K562 (cell line): ENCODE measurements around the gene NEK1. TPM values are rescaled to one million over a fixed set of nuclear protein-coding genes. Genes with fewer than 3 reads are reported as not detected.
A peak's percentile ranks its signal among the peaks of the same experiment; 100 is the strongest.

ENCODE experiments used
- C11orf30 ChIP-seq: fragments of 450-650 bp; IDR thresholded peaks from 2 replicates; pipeline ENCODE4 v1.6.1; 2016; ENCODE audit warnings: low read depth, mild to moderate bottlenecking
- CTBP1 ChIP-seq: fragments of 450-650 bp; IDR thresholded peaks from 2 replicates; pipeline ENCODE4 v1.6.1; 2016; ENCODE audit warnings: borderline replicate concordance
- E2F3 ChIP-seq: fragments of 250-450 bp; sonication (Bioruptor Pico); IDR thresholded peaks from 2 replicates; pipeline ENCODE4 v1.4.0; 2020; ENCODE audit warnings: mild to moderate bottlenecking
- GABPB1 ChIP-seq: sonication (generic); formaldehyde crosslinking; IDR thresholded peaks from 2 replicates; pipeline ENCODE4 v1.8.0; 2022; ENCODE audit warnings: mild to moderate bottlenecking, missing genetic modification reagents
- HDAC6 ChIP-seq: IDR thresholded peaks from 2 replicates; pipeline ENCODE4 v1.6.1; 2012; ENCODE audit warnings: low read depth, mild to moderate bottlenecking, control low read depth, inconsistent platforms, low read length, moderate library complexity
- MEIS2 ChIP-seq: fragments of 450-650 bp; IDR thresholded peaks from 2 replicates; pipeline ENCODE4 v1.6.1; 2014; ENCODE audit warnings: mild to moderate bottlenecking; ENCODE audit not compliant: partially characterized antibody
- MYBL2 ChIP-seq, 2 experiments: fragments of 450-650 bp in 1 of 2; sonication (generic) in 1 of 2; formaldehyde crosslinking in 1 of 2; IDR thresholded peaks; 2 replicates each; pipeline versions ENCODE4 v1.6.1 to v1.8.1; 2017 to 2022; ENCODE audit warnings: borderline replicate concordance in 1 of 2, inconsistent platforms in 1 of 2, low read depth in 1 of 2, mild to moderate bottlenecking in 1 of 2, missing genetic modification reagents in 1 of 2, moderate library complexity in 1 of 2
- NR2F6 ChIP-seq: fragments of 450-650 bp; formaldehyde crosslinking; IDR thresholded peaks from 2 replicates; pipeline ENCODE4 v1.4.0; 2020; ENCODE audit warnings: mild to moderate bottlenecking
- SETDB1 ChIP-seq: IDR thresholded peaks from one replicate; pipeline ENCODE4 v1.6.1; 2012; ENCODE audit warnings: low read length, control low read depth, inconsistent platforms
- SIX5 ChIP-seq, 2 experiments: IDR thresholded peaks; 2 replicates each; pipeline ENCODE4 v1.6.1; 2011; ENCODE audit warnings: low read length in 2 of 2, borderline replicate concordance in 1 of 2, low read depth in 1 of 2, mild to moderate bottlenecking in 1 of 2, moderate library complexity in 1 of 2; ENCODE audit not compliant: insufficient read depth in 1 of 2
- SMARCC2 ChIP-seq: fragments of 450-650 bp; IDR thresholded peaks from 2 replicates; pipeline ENCODE4 v1.6.1; 2017; ENCODE audit warnings: antibody characterized with exemption, moderate library complexity, mild to moderate bottlenecking, low read depth
- ZNF217 ChIP-seq: sonication (generic); formaldehyde crosslinking; IDR thresholded peaks from 2 replicates; pipeline ENCODE4 v1.8.0; 2022; ENCODE audit warnings: mild to moderate bottlenecking, missing genetic modification reagents
- ZNF354B ChIP-seq: fragments of 250-450 bp; sonication (Bioruptor Pico); IDR thresholded peaks from 2 replicates; pipeline ENCODE4 v1.4.0; 2020
- ZNF436 ChIP-seq: fragments of 250-450, 450-650 bp; sonication (Bioruptor Pico); formaldehyde crosslinking; IDR thresholded peaks from 2 replicates; pipeline ENCODE4 v1.7.0; 2020; ENCODE audit warnings: mild to moderate bottlenecking
- ZNF561 ChIP-seq: fragments of 450-650 bp; formaldehyde crosslinking; conservative IDR thresholded peaks from 2 replicates; pipeline ENCODE4 v1.4.0; 2020; ENCODE audit warnings: mild to moderate bottlenecking, moderate library complexity
- polyA plus RNA-seq, 8 experiments: library from polyadenylated mRNA; depleted of rRNA in 4 of 8; stranded (reverse) in 5 of 8; unstranded in 3 of 8; fragments of >200 nt; fragmentation: Nextera tagmentation in 2 of 8; fragmentation: Illumina TruSeq in 1 of 8; extraction: Ambion mirVana in 2 of 8; extraction: Trizol in 1 of 8; gene quantifications; 2 replicates each; pipeline versions ENCODE4 v1.2.1 to v1.2.3, GENCODE V29; 2011 to 2014; ENCODE audit warnings: inconsistent platforms in 1 of 8, missing spikeins in 1 of 8
- total RNA-seq, 7 experiments: library from RNA; depleted of rRNA in 6 of 7; stranded (reverse); fragments of >200 nt in 6 of 7; fragmentation: Illumina TruSeq in 2 of 7; extraction: Trizol in 2 of 7; gene quantifications; 2 replicates each; pipeline versions ENCODE4 v1.2.1 to v1.2.3, GENCODE V29; 2011 to 2021; ENCODE audit warnings: low replicate concordance in 1 of 7
- TF ChIP-seq, protein P1 (sequence below): fragments of 450-650 bp; IDR thresholded peaks from 2 replicates; pipeline ENCODE4 v1.6.1; 2016; ENCODE audit warnings: antibody characterized with exemption
- TF ChIP-seq, protein P2 (sequence below), 2 experiments: IDR thresholded peaks; 2 replicates each; pipeline ENCODE4 v1.6.1; 2012; ENCODE audit warnings: improper control_type of control experiment in 2 of 2, low read depth in 2 of 2, low read length in 2 of 2, borderline replicate concordance in 1 of 2
- TF ChIP-seq, protein P3 (sequence below): sonication (generic); formaldehyde crosslinking; IDR thresholded peaks from 2 replicates; pipeline ENCODE4 v1.8.1; 2023; ENCODE audit warnings: mild to moderate bottlenecking, missing genetic modification reagents
- TF ChIP-seq, protein P4 (sequence below): fragments of 450-650 bp; conservative IDR thresholded peaks from 2 replicates; pipeline ENCODE4 v1.6.1; 2016; ENCODE audit warnings: missing genetic modification characterization, low read depth, mild to moderate bottlenecking, missing compliant biosample characterization, moderate library complexity

The NEK1 gene
- total and polyA plus RNA-seq, 9 of the 15 experiments (the other 6 are each of a cell fraction or from before 2014, with no cell fraction given), result 6.2 to 15.7 (median 10.3) TPM

DNA sequence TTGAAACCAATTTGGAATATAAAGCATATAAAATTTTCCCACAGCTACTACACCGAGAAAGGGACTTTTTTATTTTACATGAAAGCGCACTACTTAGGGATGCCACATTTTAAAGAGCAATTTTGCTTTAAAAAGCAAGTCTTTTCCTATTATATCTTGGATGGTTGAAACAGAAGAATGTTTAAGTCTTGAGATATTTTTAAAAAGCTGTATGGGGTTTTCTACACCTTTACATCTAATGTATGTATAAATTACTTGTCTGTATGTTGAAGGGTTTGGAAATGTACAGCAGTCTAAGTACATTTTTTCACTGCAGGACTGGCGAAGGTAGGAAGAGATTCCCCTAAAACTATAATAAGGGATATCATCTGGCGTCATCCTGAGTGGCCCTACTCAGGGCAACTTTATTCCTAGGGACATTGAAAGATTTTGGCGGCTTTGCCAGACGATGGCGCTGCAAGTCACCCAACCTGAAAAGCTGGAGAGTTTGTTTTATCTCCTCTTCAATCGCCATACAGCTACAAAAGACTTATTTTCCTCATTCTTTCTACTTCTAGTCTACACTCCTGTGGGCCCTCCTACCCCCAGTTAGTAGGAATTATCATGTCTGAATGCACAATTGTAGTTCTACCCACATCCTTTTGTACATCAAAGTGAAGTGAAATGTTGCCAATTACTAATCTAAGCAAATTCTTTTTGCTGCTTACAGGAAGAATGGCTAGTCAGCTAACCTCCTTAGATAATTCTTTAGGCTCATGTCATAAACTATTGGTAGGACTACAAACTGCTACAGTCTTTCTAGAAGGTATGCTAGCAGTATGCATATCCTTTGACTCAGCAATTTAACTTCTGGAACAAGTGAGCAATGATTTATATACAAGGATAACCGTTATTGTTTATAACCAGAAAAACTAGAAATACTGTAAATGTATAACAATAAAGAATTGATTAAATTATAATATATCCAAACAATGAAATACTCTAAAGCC lies 782 bp upstream of the NEK1 start (continued):
- TF ChIP-seq, protein P1, sequence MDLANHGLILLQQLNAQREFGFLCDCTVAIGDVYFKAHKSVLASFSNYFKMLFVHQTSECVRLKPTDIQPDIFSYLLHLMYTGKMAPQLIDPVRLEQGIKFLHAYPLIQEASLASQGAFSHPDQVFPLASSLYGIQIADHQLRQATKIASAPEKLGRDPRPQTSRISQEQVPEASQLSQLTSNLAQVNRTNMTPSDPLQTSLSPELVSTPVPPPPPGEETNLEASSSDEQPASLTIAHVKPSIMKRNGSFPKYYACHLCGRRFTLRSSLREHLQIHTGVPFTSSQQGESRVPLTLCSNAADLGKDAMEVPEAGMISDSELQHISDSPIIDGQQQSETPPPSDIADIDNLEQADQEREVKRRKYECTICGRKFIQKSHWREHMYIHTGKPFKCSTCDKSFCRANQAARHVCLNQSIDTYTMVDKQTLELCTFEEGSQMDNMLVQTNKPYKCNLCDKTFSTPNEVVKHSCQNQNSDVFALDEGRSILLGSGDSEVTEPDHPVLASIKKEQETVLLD, result no peak
- peak; percentile 74 for TF ChIP-seq C11orf30
- TF ChIP-seq MEIS2, result no peak
- no peak for TF ChIP-seq SIX5 (IDR thresholded peaks at IDR 0.05; ENCODE audit: borderline replicate concordance in 1 of 2, insufficient read depth in 1 of 2, low read depth in 1 of 2, low read length in 2 of 2)
- no peak for TF ChIP-seq ZNF354B
- TF ChIP-seq SMARCC2, result no peak
- TF ChIP-seq NR2F6 (CRISPR knock-in tag), result no peak
- TF ChIP-seq, protein P2, sequence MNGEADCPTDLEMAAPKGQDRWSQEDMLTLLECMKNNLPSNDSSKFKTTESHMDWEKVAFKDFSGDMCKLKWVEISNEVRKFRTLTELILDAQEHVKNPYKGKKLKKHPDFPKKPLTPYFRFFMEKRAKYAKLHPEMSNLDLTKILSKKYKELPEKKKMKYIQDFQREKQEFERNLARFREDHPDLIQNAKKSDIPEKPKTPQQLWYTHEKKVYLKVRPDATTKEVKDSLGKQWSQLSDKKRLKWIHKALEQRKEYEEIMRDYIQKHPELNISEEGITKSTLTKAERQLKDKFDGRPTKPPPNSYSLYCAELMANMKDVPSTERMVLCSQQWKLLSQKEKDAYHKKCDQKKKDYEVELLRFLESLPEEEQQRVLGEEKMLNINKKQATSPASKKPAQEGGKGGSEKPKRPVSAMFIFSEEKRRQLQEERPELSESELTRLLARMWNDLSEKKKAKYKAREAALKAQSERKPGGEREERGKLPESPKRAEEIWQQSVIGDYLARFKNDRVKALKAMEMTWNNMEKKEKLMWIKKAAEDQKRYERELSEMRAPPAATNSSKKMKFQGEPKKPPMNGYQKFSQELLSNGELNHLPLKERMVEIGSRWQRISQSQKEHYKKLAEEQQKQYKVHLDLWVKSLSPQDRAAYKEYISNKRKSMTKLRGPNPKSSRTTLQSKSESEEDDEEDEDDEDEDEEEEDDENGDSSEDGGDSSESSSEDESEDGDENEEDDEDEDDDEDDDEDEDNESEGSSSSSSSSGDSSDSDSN (IDR thresholded peaks at IDR 0.05; ENCODE audit: borderline replicate concordance in 1 of 2, low read depth in 2 of 2, low read length in 2 of 2), result no peak
- TF ChIP-seq ZNF436 (CRISPR knock-in tag), result no peak
- TF ChIP-seq ZNF561, result no peak
- TF ChIP-seq E2F3, result no peak
- no peak for TF ChIP-seq GABPB1 (CRISPR knock-in tag)
- TF ChIP-seq ZNF217 (CRISPR knock-in tag), result no peak
- no peak for TF ChIP-seq HDAC6
- peak; percentile 35; the same call in 1 of the 2 replicates for TF ChIP-seq CTBP1
- 0 out of 2 replicates have a peak, but pooled peaks have one; percentile 20 for TF ChIP-seq MYBL2 (IDR thresholded peaks at IDR 0.05; ENCODE audit: low read depth)
- TF ChIP-seq MYBL2 (CRISPR knock-in tag; IDR thresholded peaks at IDR 0.05; ENCODE audit: borderline replicate concordance), result no peak
- TF ChIP-seq, protein P3, sequence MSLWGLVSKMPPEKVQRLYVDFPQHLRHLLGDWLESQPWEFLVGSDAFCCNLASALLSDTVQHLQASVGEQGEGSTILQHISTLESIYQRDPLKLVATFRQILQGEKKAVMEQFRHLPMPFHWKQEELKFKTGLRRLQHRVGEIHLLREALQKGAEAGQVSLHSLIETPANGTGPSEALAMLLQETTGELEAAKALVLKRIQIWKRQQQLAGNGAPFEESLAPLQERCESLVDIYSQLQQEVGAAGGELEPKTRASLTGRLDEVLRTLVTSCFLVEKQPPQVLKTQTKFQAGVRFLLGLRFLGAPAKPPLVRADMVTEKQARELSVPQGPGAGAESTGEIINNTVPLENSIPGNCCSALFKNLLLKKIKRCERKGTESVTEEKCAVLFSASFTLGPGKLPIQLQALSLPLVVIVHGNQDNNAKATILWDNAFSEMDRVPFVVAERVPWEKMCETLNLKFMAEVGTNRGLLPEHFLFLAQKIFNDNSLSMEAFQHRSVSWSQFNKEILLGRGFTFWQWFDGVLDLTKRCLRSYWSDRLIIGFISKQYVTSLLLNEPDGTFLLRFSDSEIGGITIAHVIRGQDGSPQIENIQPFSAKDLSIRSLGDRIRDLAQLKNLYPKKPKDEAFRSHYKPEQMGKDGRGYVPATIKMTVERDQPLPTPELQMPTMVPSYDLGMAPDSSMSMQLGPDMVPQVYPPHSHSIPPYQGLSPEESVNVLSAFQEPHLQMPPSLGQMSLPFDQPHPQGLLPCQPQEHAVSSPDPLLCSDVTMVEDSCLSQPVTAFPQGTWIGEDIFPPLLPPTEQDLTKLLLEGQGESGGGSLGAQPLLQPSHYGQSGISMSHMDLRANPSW (CRISPR knock-in tag), result no peak
- TF ChIP-seq, protein P4, sequence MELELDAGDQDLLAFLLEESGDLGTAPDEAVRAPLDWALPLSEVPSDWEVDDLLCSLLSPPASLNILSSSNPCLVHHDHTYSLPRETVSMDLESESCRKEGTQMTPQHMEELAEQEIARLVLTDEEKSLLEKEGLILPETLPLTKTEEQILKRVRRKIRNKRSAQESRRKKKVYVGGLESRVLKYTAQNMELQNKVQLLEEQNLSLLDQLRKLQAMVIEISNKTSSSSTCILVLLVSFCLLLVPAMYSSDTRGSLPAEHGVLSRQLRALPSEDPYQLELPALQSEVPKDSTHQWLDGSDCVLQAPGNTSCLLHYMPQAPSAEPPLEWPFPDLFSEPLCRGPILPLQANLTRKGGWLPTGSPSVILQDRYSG (tag), result no peak
- TF ChIP-seq SETDB1, result no peak
